SK-N-SH (cell line): ENCODE measurements around the gene S100A8. TPM values are rescaled to one million over a fixed set of nuclear protein-coding genes. Genes with fewer than 3 reads are reported as not detected.

Source experiments
- CTCF ChIA-PET: fragments of 300-600, 350-600 bp; formaldehyde crosslinking; extraction: SDS; loops from one replicate; lab custom pipeline; 2021; lab: Yijun Ruan, JAX
- POLR2A ChIA-PET: fragments of 350-600 bp; sonication (Branson Sonifier 250); formaldehyde crosslinking; extraction: SDS; loops from one replicate; lab custom pipeline; 2020; ENCODE audit warnings: antibody characterized with exemption, inconsistent platforms; lab: Yijun Ruan, JAX
- DNase-seq: peaks from one replicate; pipeline ENCODE4 v3.0.0; 2012
- H2AFZ ChIP-seq: fragments of 200-600 bp; sonication (generic); 2 replicates; pipeline ENCODE4 v1.8.1; 2016; ENCODE audit warnings: antibody characterized with exemption, mild to moderate bottlenecking, low read depth
- H3F3A ChIP-seq: fragments of 200-600 bp; sonication (generic); replicated peaks from 2 replicates; pipeline ENCODE3; 2016; ENCODE audit warnings: antibody characterized with exemption, mild to moderate bottlenecking; ENCODE audit not compliant: insufficient read depth
- H3K27ac ChIP-seq, 2 experiments: fragments of 200-500 bp in 1 of 2; fragments of 200-600 bp in 1 of 2; sonication (Bioruptor generic) in 1 of 2; sonication (generic), shearing (Covaris generic) in 1 of 2; 2 replicates each; pipeline versions ENCODE4 v1.5.1 to v1.6.1; 2014 to 2016; ENCODE audit warnings: low read depth in 2 of 2, inconsistent platforms in 1 of 2, low read length in 1 of 2, mild to moderate bottlenecking in 1 of 2, mixed read lengths in 1 of 2
- H3K27me3 ChIP-seq: fragments of 200-600 bp; sonication (generic), shearing (Covaris generic); 2 replicates; pipeline ENCODE4 v1.6.1; 2016; ENCODE audit warnings: mixed run types; ENCODE audit not compliant: insufficient read depth
- H3K36me3 ChIP-seq, 2 experiments: fragments of 200-500 bp in 1 of 2; fragments of 200-600 bp in 1 of 2; sonication (Bioruptor generic) in 1 of 2; sonication (generic) in 1 of 2; replicated peaks in 1 of 2; 2 replicates each; pipeline versions ENCODE3 to v1.5.1; 2014 to 2016; ENCODE audit warnings: low read length in 1 of 2, mild to moderate bottlenecking in 1 of 2; ENCODE audit not compliant: insufficient read depth in 2 of 2, control insufficient read depth in 1 of 2
- H3K4me1 ChIP-seq, 2 experiments: fragments of 200-500 bp in 1 of 2; fragments of 200-600 bp in 1 of 2; sonication (Bioruptor generic) in 1 of 2; sonication (generic), shearing (Covaris generic) in 1 of 2; 2 replicates each; pipeline versions ENCODE4 v1.5.1 to v1.6.1; 2014 to 2016; ENCODE audit warnings: low read depth in 1 of 2, low read length in 1 of 2, mixed run types in 1 of 2; ENCODE audit not compliant: insufficient read depth in 2 of 2, control insufficient read depth in 1 of 2
- H3K4me2 ChIP-seq: fragments of 200-600 bp; sonication (generic), shearing (Covaris generic); 2 replicates; pipeline ENCODE4 v1.6.1; 2017; ENCODE audit warnings: mixed run types
- H3K4me3 ChIP-seq, 2 experiments: fragments of 200-500 bp in 1 of 2; fragments of 200-600 bp in 1 of 2; sonication (Bioruptor generic) in 1 of 2; sonication (generic), shearing (Covaris generic) in 1 of 2; 2 replicates each; pipeline versions ENCODE4 v1.5.1 to v1.8.1; 2014 to 2016; ENCODE audit warnings: low read depth in 2 of 2, inconsistent platforms in 1 of 2, low read length in 1 of 2, mild to moderate bottlenecking in 1 of 2, mixed read lengths in 1 of 2, moderate library complexity in 1 of 2
- H3K79me2 ChIP-seq: fragments of 200-600 bp; sonication (generic); 2 replicates; pipeline ENCODE4 v1.8.1; 2017; ENCODE audit warnings: mild to moderate bottlenecking; ENCODE audit not compliant: insufficient read depth
- H3K9ac ChIP-seq: fragments of 200-600 bp; sonication (generic); 2 replicates; pipeline ENCODE4 v1.6.1; 2017; ENCODE audit warnings: mixed run types
- H3K9me2 ChIP-seq: fragments of 200-600 bp; sonication (generic); 2 replicates; pipeline ENCODE4 v1.6.1; 2017; ENCODE audit warnings: mixed run types
- H3K9me3 ChIP-seq: fragments of 200-600 bp; sonication (generic); 2 replicates; pipeline ENCODE4 v1.6.1; 2017; ENCODE audit warnings: mixed run types, mild to moderate bottlenecking, moderate library complexity
- H4K20me1 ChIP-seq: fragments of 200-600 bp; sonication (generic); 2 replicates; pipeline ENCODE4 v1.6.1; 2017; ENCODE audit warnings: mild to moderate bottlenecking, mixed run types; ENCODE audit not compliant: insufficient read depth
- ELF1 ChIP-seq: IDR thresholded peaks from 2 replicates; pipeline ENCODE4 v1.4.0; 2012
- FOXJ3 ChIP-seq: sonication (generic); formaldehyde crosslinking; IDR thresholded peaks from 2 replicates; pipeline ENCODE4 v1.5.1; 2020; ENCODE audit warnings: mild to moderate bottlenecking, missing genetic modification reagents
- FOXM1 ChIP-seq: IDR thresholded peaks from 2 replicates; pipeline ENCODE4 v1.4.0; 2012; ENCODE audit warnings: low read depth, mild to moderate bottlenecking
- GATA2 ChIP-seq: sonication (generic); formaldehyde crosslinking; IDR thresholded peaks from 2 replicates; pipeline ENCODE4 v1.5.0; 2020; ENCODE audit warnings: mild to moderate bottlenecking, missing genetic modification reagents
- IRF3 ChIP-seq: fragments of 150-350 bp; IDR thresholded peaks from 2 replicates; pipeline ENCODE4 v1.6.1; 2016; ENCODE audit warnings: mild to moderate bottlenecking, low read depth, low read length
- MEF2A ChIP-seq: IDR thresholded peaks from 2 replicates; pipeline ENCODE4 v1.4.0; 2012; ENCODE audit warnings: low read depth, borderline replicate concordance
- MXI1 ChIP-seq: IDR thresholded peaks from 2 replicates; pipeline ENCODE4 v1.6.1; 2012; ENCODE audit warnings: mild to moderate bottlenecking, low read depth, low read length, improper control_type of control experiment
- NFIC ChIP-seq: IDR thresholded peaks from 2 replicates; pipeline ENCODE4 v1.4.0; 2012; ENCODE audit warnings: borderline replicate concordance
- RCOR1 ChIP-seq: fragments of 150-350 bp; IDR thresholded peaks from 2 replicates; pipeline ENCODE4 v1.6.1; 2017; ENCODE audit warnings: antibody characterized with exemption, low read length
- SIN3A ChIP-seq: IDR thresholded peaks from 2 replicates; pipeline ENCODE4 v1.6.1; 2012; ENCODE audit warnings: low read depth, mild to moderate bottlenecking, low read length, moderate library complexity, borderline replicate concordance
- SMC3 ChIP-seq: IDR thresholded peaks from 2 replicates; pipeline ENCODE4 v1.6.1; 2012; ENCODE audit warnings: low read depth, low read length, improper control_type of control experiment
- TAF1 ChIP-seq: IDR thresholded peaks from 2 replicates; pipeline ENCODE4 v1.6.1; 2012; ENCODE audit warnings: low read depth, mild to moderate bottlenecking, low read length, moderate library complexity, borderline replicate concordance
- TCF12 ChIP-seq: IDR thresholded peaks from 2 replicates; pipeline ENCODE4 v1.4.0; 2012
- USF1 ChIP-seq: IDR thresholded peaks from 2 replicates; pipeline ENCODE4 v1.4.0; 2012; ENCODE audit warnings: low read depth, borderline replicate concordance
- WGBS: methylation state at CpG from one replicate; pipeline ENCODE4 v1.1.6; 2017; ENCODE audit warnings: low lambda C conversion rate; 5-methylcytosine and 5-hydroxymethylcytosine counted together
- polyA plus RNA-seq, 3 experiments: library from polyadenylated mRNA; depleted of rRNA; stranded (reverse); fragments of >200 nt; gene quantifications; 2 replicates each; pipeline ENCODE4 v1.2.3, GENCODE V29; 2012
- TF ChIP-seq, protein P1 (sequence below): IDR thresholded peaks from 2 replicates; pipeline ENCODE4 v1.6.1; 2012; ENCODE audit warnings: mild to moderate bottlenecking, low read depth, low read length, moderate library complexity

The S100A8 gene
- polyA plus RNA-seq, 1 of the 3 experiments (the other 2 are of a cell fraction): not detected

DNA sequence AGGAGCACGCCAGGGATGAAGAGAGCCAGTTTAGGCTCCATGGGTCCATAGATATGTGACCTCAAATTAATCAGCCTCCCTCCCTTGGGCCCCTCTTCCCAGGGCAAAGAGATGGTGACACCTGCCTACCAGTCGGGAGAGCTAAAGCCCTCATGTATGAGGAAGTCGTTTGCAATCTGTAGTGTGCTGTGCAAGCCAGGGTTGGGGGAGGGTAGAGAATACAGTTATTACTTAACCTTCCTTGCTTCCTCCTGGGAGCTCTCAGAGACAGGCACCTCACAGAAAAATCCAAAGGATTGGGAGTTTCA is 46.2 kb downstream of the S100A8 start:
- H3K27me3 ChIP-seq: peaks cover 47% of the 10 kb centered on the region; the same call in 1 of the 2 replicates
- DNase-seq: no peak
- no peaks in the 10 kb centered on the region for H3K9me2 ChIP-seq
- no peaks in the 10 kb centered on the region for H4K20me1 ChIP-seq
- no peaks in the 10 kb centered on the region for H3K36me3 ChIP-seq
- TF ChIP-seq RCOR1 (no peak), ELF1 (no peak), SIN3A (no peak), NFIC (no peak), FOXJ3 (CRISPR knock-in tag) (no peak), TCF12 (no peak), IRF3 (no peak), TAF1 (no peak), SMC3 (no peak), MXI1 (no peak), FOXM1 (no peak), GATA2 (CRISPR knock-in tag) (no peak), USF1 (no peak), MEF2A (no peak)
- TF ChIP-seq, protein P1, sequence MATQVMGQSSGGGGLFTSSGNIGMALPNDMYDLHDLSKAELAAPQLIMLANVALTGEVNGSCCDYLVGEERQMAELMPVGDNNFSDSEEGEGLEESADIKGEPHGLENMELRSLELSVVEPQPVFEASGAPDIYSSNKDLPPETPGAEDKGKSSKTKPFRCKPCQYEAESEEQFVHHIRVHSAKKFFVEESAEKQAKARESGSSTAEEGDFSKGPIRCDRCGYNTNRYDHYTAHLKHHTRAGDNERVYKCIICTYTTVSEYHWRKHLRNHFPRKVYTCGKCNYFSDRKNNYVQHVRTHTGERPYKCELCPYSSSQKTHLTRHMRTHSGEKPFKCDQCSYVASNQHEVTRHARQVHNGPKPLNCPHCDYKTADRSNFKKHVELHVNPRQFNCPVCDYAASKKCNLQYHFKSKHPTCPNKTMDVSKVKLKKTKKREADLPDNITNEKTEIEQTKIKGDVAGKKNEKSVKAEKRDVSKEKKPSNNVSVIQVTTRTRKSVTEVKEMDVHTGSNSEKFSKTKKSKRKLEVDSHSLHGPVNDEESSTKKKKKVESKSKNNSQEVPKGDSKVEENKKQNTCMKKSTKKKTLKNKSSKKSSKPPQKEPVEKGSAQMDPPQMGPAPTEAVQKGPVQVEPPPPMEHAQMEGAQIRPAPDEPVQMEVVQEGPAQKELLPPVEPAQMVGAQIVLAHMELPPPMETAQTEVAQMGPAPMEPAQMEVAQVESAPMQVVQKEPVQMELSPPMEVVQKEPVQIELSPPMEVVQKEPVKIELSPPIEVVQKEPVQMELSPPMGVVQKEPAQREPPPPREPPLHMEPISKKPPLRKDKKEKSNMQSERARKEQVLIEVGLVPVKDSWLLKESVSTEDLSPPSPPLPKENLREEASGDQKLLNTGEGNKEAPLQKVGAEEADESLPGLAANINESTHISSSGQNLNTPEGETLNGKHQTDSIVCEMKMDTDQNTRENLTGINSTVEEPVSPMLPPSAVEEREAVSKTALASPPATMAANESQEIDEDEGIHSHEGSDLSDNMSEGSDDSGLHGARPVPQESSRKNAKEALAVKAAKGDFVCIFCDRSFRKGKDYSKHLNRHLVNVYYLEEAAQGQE: no peak
- H3K9me3 ChIP-seq: no peaks in the 10 kb centered on the region
- no peak overlapping the region for H3K4me3 ChIP-seq
- H3F3A ChIP-seq: no peaks in the 10 kb centered on the region
- 0% methylated on average over 3 of the region's 3 CpGs for WGBS
- H3K4me1 ChIP-seq: no peaks in the 10 kb centered on the region
- no peak overlapping the region for H3K27ac ChIP-seq
- ChIA-PET POLR2A (no interaction called here), CTCF (no interaction called here)
- H3K4me2 ChIP-seq: no peak overlapping the region
- H2AFZ ChIP-seq: no peak overlapping the region
- no peak overlapping the region for H3K9ac ChIP-seq
- no peaks in the 10 kb centered on the region for H3K79me2 ChIP-seq
